Measurements from ENCODE around the gene FAM193B.
"Not testable (repeated sequence)": the region's sequence is repeated elsewhere in the genome, so short reads cannot be mapped to it uniquely, and the experiment has no call there.

Gene FAM193B

DNA sequence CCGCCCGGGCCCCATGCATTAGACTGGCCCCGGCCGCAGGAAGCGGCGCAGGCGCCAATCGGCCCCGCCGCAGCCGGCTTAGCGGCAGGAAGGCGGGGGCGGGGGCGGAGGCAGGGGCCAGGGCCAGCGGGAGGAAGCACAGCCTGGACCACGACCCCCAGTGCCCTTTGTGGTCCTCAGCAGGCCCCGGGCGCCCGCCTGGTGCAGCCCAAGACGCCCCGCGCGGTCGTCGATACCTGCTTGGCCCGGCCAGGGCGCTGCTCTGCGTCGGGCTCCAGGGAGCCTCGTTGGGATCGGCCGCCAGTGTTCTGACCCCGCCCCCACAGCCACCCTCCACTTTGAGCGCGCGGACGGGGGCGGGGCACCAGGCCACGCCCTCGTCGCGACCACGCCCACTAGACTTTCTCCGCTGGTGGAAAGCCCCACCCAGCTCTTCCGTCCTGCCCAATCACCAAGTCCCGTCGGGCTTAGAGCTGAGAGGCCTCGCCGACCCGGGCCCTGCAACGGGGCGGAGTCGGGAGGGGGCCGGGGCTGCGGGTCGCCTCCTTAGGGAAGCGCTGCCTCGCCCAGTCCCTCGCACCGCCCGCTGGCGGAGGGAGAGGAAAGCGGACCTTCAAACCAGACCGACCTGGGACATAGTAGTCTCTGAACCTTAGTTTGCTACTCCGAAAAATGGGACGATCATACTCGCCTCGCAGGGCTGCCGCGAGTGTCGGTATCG is 56.9 kb downstream of the FAM193B start, which contains the start of gene PDLIM7:
TSS of gene PDLIM7 (minus strand) at position 313 of the 721 bp plus-strand sequence. CDS start 1,092 bp downstream, outside the sequence.
- DNase-seq = peak; percentile 91

GRCh38 chr5:177496727-177497291 is 57.6 kb downstream of the FAM193B start:
- DNase-seq = no peak

GRCh38 chr5:177496070-177496726 is 58.2 kb downstream of the FAM193B start:
- DNase-seq = peak; percentile 15

DNA sequence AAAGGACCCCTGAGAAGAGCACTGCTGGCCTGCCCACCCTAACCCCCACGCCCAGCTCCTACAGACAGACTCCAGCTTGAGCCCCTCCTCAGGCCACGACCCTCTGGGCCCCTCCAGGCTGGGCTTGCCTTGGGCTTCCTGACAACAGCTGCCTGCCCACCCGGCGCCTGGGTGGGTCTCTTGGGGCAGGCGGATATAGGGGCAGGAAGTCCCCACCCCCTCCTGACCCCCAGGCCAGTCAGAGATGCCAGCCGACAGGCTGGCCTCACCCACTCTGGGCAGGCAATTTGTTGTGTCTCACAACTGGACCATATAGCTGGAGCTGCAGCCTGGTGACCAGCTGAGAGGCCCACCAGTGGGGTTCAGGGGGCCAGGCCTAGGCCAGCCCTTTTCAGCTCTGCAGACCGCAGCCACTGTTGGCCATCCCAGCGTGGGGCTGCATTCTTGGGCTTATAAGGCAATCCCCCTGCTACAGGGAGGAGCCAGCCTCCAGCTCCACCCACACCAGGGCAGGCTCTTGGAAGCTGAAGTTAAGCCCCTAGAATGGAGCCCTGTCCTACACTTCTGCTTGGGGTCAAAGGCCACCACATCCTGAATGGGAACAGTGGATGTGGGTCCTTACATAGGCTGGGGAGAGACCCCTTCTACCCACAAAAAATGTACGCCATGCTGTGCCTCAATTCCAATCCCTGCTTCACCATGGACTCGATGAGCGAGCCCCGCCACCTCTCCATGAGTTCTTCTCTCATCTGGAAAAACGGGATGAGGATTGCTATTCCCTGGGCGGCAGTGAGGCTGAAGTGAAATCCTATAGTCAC is 58.9 kb downstream of the FAM193B start:
- DNase-seq = no peak

DNA sequence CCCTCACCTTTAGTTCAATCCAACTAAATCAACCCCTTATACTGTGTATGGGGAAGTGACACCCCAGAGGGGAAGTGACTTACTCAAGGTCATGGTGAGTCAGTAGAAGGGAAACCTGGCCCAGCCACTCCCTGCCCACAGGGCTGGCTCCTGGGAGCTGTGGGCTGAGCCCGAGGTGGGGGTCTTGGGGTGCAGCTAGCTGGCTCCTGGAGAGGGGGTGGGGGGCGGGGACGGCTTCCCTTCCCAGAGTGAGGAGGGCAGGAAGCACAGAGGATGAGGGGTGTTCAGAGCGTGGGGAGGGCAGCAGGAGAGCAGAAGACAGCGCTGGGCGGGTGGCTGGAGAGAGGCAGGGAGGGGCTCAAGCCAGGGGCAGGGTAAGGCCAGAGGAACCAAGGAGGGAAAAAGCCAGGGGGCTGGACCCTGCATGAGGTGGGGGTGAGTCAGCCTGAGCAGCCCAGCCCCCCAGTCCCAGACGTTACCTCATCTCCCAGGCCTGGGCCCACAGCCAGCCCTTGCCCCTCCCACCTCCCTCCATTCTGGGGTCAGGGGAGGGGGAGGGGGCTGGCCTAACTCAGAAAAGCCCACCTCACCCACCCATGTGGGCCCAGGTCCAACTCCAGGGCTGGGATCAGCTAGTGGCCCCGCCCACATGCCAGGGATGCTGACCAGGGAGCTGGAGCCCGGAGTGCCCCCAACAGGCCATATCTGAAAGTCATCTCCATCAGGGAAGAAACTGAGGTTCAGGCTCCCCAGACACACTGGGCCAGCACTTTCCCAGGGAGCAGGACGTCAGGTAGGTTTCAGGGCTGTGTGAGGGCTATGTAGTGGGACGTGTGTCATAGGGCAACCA is 59.8 kb downstream of the FAM193B start:
- peak; percentile 34 for DNase-seq

GRCh38 chr5:177493795-177494345 is 60.5 kb downstream of the FAM193B start:
- no peak for DNase-seq

- DNase-seq = no peak
Measured at GRCh38 chr5:177492841-177493240, 61.5 kb downstream of the FAM193B start.

DNA sequence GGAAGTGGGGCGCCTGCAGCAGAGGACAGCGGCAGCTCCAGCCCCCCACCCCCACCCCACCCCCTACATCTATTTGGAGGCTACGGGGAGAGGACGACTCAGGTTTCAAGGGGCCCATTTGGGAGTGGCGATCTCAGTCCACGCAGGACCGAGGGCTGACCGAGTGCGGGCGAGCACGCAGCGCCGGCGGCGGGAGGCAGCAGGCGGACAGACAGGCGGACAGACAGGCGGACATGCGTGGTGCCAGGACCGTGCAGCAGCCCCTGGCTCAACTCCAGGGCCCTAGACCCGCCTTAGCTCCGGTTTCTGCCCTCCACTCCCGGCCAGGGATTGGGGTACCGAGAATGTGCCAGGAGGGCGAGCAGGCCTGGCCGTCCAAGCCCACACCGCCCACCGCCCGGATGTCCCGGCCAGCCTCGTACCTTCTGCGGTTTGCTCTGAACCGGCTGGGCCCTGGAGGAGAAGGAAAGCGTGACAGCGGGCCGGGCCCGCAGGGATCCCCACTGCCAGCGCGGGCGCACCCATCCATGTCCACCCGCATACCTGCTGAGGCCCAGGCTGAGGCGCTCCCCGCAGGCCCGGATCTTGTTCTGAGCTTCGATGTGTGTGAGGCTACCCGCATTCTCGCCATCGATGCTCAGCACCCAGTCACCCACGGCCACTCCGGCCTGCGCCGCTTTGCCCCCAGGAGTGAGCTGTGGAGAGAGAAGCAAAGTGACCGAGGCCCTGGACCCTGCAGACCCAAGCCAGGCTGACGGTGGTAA is 62.2 kb downstream of the FAM193B start:
- no peak for DNase-seq

- DNase-seq = no peak
Measured at GRCh38 chr5:177491429-177491945, 62.9 kb downstream of the FAM193B start.

DNA sequence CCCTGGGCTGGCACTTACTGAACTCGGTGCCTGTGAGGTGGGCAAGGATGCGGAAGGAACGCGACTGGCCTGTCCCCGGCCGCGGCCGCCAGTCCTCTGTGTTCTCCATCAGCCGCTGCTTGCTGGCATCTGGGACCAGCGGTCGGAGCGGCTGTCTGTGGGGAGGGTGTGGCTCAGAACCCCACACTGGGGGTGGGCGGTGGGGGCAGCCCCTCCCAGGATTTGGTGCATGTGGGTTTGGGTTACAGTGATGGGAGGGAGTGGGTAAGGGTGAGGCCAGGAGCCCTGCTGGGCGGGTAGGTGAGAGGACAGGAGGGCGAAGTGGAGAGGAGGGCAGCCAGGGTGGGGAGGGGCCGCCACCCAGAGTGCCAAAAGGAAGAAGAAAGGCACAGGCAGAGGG is 63.4 kb downstream of the FAM193B start:
- no peak for DNase-seq

GRCh38 chr5:177490311-177490991 is 63.9 kb downstream of the FAM193B start:
- no peak for DNase-seq

GRCh38 chr5:177489119-177489716 is 65.1 kb downstream of the FAM193B start:
- no peak for DNase-seq

GRCh38 chr5:177487975-177488374 is 66.4 kb downstream of the FAM193B start:
- no peak for DNase-seq

- DNase-seq = no peak
Measured at GRCh38 chr5:177487144-177487543, 67.2 kb downstream of the FAM193B start.

DNA sequence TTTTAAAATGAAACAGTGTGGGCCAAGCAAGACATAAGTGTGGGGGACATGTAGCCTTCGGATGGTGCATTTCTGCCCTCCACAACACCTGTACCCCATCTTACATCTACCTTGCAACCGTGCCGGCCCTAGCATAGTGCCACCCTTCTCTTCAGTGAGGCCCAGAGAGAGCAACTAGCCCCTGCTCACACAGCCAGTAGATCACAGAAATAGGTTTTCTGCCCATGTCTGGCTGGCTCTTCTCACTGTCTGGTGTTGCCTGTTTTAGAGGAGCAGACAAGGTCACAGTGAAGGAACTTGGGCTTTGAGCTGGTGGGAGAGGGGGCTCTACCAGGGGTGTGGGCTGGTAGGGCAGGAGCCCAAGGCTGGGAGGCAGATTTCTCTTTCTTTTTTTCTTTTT is 68.1 kb downstream of the FAM193B start:
- DNase-seq = no peak

DNA sequence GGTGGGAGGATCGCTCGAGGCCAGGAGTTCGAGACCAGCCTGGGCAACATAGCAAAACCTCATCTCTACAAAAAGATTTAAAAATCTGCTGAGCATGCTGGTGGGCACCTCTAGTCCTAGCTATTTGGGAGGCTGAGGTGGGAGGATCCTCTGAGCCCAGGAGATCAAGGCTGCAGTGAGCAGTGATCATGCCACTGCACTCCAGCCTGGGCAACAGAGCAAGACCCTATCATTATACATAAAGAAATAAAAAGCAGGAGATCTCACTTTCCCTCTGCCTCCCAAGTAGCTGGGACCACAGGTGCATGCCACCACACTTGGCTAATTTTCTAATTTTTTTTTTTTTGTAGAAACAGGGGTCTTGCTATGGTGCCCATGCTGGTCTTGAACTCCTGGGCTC is 68.6 kb downstream of the FAM193B start:
- not testable (repeated sequence) for DNase-seq

DNA sequence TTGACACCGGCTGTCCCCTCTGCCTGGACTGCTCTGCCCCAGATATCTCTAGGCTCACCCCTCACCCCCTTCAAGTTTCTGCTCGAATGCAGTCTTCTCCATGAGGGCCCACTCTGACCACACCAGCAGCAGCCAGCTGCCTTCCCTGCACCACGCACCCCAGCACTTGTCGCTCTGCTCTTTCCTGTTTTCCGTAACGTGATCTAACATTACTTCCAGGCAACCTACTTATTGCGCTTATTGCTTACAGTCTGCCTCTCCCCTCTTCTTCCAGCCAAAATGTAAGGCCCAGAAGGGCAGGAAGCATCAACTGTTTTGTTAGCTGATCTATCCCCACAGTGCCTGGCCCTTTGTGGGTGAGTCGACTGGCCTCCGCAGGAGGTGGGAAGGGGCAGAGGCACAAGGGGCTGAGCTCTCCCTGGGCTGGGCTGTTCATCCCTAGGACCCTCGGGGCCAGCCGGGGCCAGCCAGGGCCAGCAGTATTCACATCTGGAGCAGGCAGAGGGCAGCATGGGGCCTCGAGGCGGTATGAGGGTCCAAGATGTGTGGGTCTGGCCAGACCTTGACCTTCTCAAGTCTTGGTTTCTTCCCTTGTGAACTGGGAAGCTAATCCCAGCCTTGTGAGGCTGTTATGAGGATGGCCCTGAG is 69.3 kb downstream of the FAM193B start:
- no peak for DNase-seq

- no peak for DNase-seq
Measured at GRCh38 chr5:177483994-177484901, 70.1 kb downstream of the FAM193B start.

Measured in COR-L47 (cell line).